HepG2 (cell line): Measurements from ENCODE around the gene DDX17. TPM values are rescaled to one million over a fixed set of nuclear protein-coding genes. Genes with fewer than 3 reads are reported as not detected.

Experiments used
- ATAC-seq: fragments of 200-7000 bp; cut with Tn5 transposase; 3 replicates; pipeline ENCODE4 v1.9.1; 2020; ENCODE audit warnings: mild to moderate bottlenecking, moderate library complexity
- BruUV-seq: library from RNA; stranded (reverse); fragments of 400-500 nt; replicated peaks from 2 replicates; lab custom pipeline; 2021; lab: Mats Ljungman, UMichigan
- CTCF ChIA-PET: fragments of 300-600 bp; formaldehyde crosslinking; extraction: SDS; loops from one replicate; lab custom pipeline; 2021; ENCODE audit warnings: low total read pairs, inconsistent platforms, low intra/inter-chr PET ratio; lab: Yijun Ruan, JAX
- POLR2A ChIA-PET: fragments of 350-600 bp; sonication (Branson Sonifier 250); formaldehyde crosslinking; loops from one replicate; lab custom pipeline; 2020; ENCODE audit warnings: antibody characterized with exemption, inconsistent platforms; lab: Yijun Ruan, JAX
- DNase-seq: peaks from one replicate; pipeline ENCODE4 v3.0.0-alpha.2; 2015; ENCODE audit warnings: low spot score
- FAIRE-seq: peaks from 3 replicates; lab custom pipeline; 2011; peaks lifted over from hg19 to GRCh38; lab: Jason Lieb, UNC
- H2AFZ ChIP-seq: one replicate; pipeline ENCODE4 v1.6.1; 2011; ENCODE audit warnings: low read length, inconsistent platforms
- H3K27ac ChIP-seq: fragments of 300-600 bp; 3 replicates; pipeline ENCODE4 v1.8.0; 2011; ENCODE audit warnings: mixed run types, mild to moderate bottlenecking, mixed read lengths, low read length, inconsistent platforms; ENCODE audit not compliant: insufficient read depth; ENCODE audit errors: extremely low read length
- H3K27me3 ChIP-seq, 2 experiments: fragments of 200-600 bp in 1 of 2; 2 replicates in 1 of 2; 3 replicates in 1 of 2; pipeline versions ENCODE4 v1.6.0 to v1.8.0; 2011; ENCODE audit warnings: low read length in 2 of 2, mild to moderate bottlenecking in 2 of 2, moderate library complexity in 2 of 2, inconsistent platforms in 1 of 2; ENCODE audit not compliant: insufficient read depth in 2 of 2, control insufficient read depth in 1 of 2
- H3K36me3 ChIP-seq, 2 experiments: fragments of 200-600 bp in 1 of 2; replicated peaks in 1 of 2; 2 replicates in 1 of 2; 3 replicates in 1 of 2; pipeline versions ENCODE4 v1.5.1 to v1.8.0; 2011; ENCODE audit warnings: low read length in 2 of 2, inconsistent platforms in 1 of 2; ENCODE audit not compliant: insufficient read depth in 2 of 2, control insufficient read depth in 1 of 2
- H3K4me1 ChIP-seq: 2 replicates; pipeline ENCODE4 v1.5.1; 2012; ENCODE audit warnings: low read length, inconsistent platforms; ENCODE audit not compliant: insufficient read depth
- H3K4me2 ChIP-seq: 2 replicates; pipeline ENCODE4 v1.6.0; 2011; ENCODE audit warnings: low read depth, low read length, inconsistent platforms
- H3K4me3 ChIP-seq, 3 experiments: fragments of 200-600 bp in 1 of 3; sonication (generic), shearing (Covaris generic) in 1 of 3; replicated peaks in 1 of 3; 2 replicates each; pipeline ENCODE4 v1.5.1; 2011 to 2016; ENCODE audit warnings: low read length in 3 of 3, inconsistent platforms in 2 of 3, low read depth in 2 of 3, mild to moderate bottlenecking in 2 of 3, control low read depth in 1 of 3, mixed read lengths in 1 of 3; ENCODE audit not compliant: insufficient read depth in 1 of 3
- H3K79me2 ChIP-seq: one replicate; pipeline ENCODE4 v1.6.1; 2011; ENCODE audit warnings: low read length, inconsistent platforms; ENCODE audit not compliant: insufficient read depth
- H3K9ac ChIP-seq: 2 replicates; pipeline ENCODE4 v1.6.0; 2011; ENCODE audit warnings: mild to moderate bottlenecking, low read depth, low read length, inconsistent platforms; ENCODE audit not compliant: insufficient read depth
- H3K9me3 ChIP-seq: 2 replicates; pipeline ENCODE4 v1.5.1; 2012; ENCODE audit warnings: mild to moderate bottlenecking, low read length
- H4K20me1 ChIP-seq: 2 replicates; pipeline ENCODE4 v1.6.0; 2011; ENCODE audit warnings: inconsistent platforms, mild to moderate bottlenecking, low read length, moderate library complexity; ENCODE audit not compliant: insufficient read depth
- MYC ChIP-seq: sonication (generic); formaldehyde crosslinking; IDR thresholded peaks from 2 replicates; pipeline ENCODE4 v1.9.0; 2021; ENCODE audit warnings: missing genetic modification reagents, borderline replicate concordance
- ZFY ChIP-seq: sonication (generic); formaldehyde crosslinking; IDR thresholded peaks from 2 replicates; pipeline ENCODE4 v1.4.0; 2020; ENCODE audit warnings: missing genetic modification reagents
- ZMYM2 ChIP-seq: sonication (generic); formaldehyde crosslinking; IDR thresholded peaks from 2 replicates; pipeline ENCODE4 v1.8.0; 2022; ENCODE audit warnings: mild to moderate bottlenecking, missing genetic modification reagents
- ZMYM3 ChIP-seq: sonication (generic); formaldehyde crosslinking; IDR thresholded peaks from 2 replicates; pipeline ENCODE4 v1.5.1; 2020; ENCODE audit warnings: mild to moderate bottlenecking, missing genetic modification reagents
- ZNF33A ChIP-seq: sonication (generic); formaldehyde crosslinking; IDR thresholded peaks from 2 replicates; pipeline ENCODE4 v1.5.1; 2020; ENCODE audit warnings: missing genetic modification reagents, mild to moderate bottlenecking, moderate library complexity, borderline replicate concordance
- ZNF746 ChIP-seq: sonication (generic); formaldehyde crosslinking; IDR thresholded peaks from 2 replicates; pipeline ENCODE4 v1.8.0; 2022; ENCODE audit warnings: mild to moderate bottlenecking, missing genetic modification reagents
- ZNF768 ChIP-seq: sonication (generic); formaldehyde crosslinking; IDR thresholded peaks from 2 replicates; pipeline ENCODE4 v1.4.0; 2020; ENCODE audit warnings: missing genetic modification reagents
- ZSCAN12 ChIP-seq: sonication (generic); formaldehyde crosslinking; IDR thresholded peaks from 2 replicates; pipeline ENCODE4 v1.9.0; 2021; ENCODE audit warnings: mild to moderate bottlenecking, missing genetic modification reagents
- ZSCAN20 ChIP-seq: sonication (generic); formaldehyde crosslinking; IDR thresholded peaks from 2 replicates; pipeline ENCODE4 v1.4.0; 2020; ENCODE audit warnings: missing genetic modification reagents, mild to moderate bottlenecking, borderline replicate concordance
- WGBS: methylation state at CpG from one replicate; pipeline ENCODE4 v1.1.6; 2017; ENCODE audit warnings: low lambda C conversion rate; 5-methylcytosine and 5-hydroxymethylcytosine counted together
- in situ Hi-C: cut with HindIII; loops from 2 replicates; pipeline ENCODE4 v1.10.0; 2017; ENCODE audit warnings: low pct_unique_long_range_greater_than_20kb; ENCODE audit not compliant: extremely low pct_ligation_motif_present
- intact Hi-C: fragments of 100-400 bp; cut with micrococcal nuclease; formaldehyde crosslinking; loops from one replicate; pipeline ENCODE4 v1.10.0; 2022; ENCODE audit not compliant: unreplicated experiment
- polyA plus RNA-seq, 8 experiments: library from polyadenylated mRNA; depleted of rRNA in 3 of 8; stranded (reverse) in 7 of 8; unstranded in 1 of 8; fragments of >200 nt; fragmentation: Illumina TruSeq in 4 of 8; extraction: Trizol in 4 of 8; gene quantifications; 2 replicates each; pipeline versions ENCODE4 v1.2.1 to v1.2.3, GENCODE V29; 2011 to 2016; ENCODE audit warnings: low read depth in 4 of 8, missing spikeins in 1 of 8, mixed read lengths in 1 of 8; ENCODE audit not compliant: insufficient read depth in 1 of 8
- total RNA-seq, 5 experiments: library from RNA; depleted of rRNA; stranded (reverse); fragments of >200 nt; fragmentation: Illumina TruSeq; extraction: Trizol; gene quantifications; 2 replicates each; pipeline ENCODE4 v1.2.3, GENCODE V29; 2016; ENCODE audit warnings: low read depth in 1 of 5
- TF ChIP-seq, protein P1 (sequence below): sonication (generic); formaldehyde crosslinking; IDR thresholded peaks from 2 replicates; pipeline ENCODE4 v1.4.0; 2020; ENCODE audit warnings: missing genetic modification reagents

Gene DDX17
- total and polyA plus RNA-seq, 2 of the 13 experiments (the other 11 are each of a cell fraction or from before 2014, with no cell fraction given): 238 to 344 TPM

DNA sequence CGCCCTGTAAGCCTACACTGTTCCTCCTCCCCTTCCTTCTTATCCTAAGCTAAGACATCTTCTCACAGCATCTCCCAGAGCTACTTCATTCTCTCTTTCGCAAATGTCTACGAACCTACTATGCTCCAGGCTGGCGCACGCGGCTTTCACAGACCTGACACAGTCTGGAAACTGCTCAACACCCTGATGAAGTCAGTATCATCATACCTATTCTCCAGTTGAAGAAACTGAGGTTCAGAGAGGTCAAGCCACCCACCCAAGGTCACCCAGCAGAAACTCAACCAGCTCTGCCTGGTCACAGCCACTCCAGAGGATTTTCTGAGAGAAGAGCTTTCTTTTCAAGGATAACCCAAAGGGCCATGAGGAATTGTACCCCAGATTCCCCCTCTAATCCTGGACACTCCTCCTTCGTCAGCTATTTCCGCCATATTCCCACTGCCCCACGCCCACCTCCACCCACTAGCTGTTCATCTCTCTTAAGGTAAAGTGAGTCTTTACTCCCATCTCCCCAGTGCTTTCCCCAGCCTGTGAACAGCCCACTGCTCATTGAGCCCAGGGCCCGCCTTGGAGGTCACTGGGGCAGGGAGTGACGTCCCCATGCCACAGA, 52.9 kb downstream of the DDX17 start:
- ATAC-seq: no peak
- ChIA-PET POLR2A (interaction anchor here (0.6 to 0.7 kb wide), 2 partner anchors 28 to 135 kb away, joined by 3 to 4 read pairs; no protein-coding TSS in a partner anchor), CTCF (no interaction called here)
- Histone ChIP-seq H2AFZ (no peak overlapping the region), H3K36me3 (no peaks in the 10 kb centered on the region), H3K4me3 (no peak overlapping the region), H3K79me2 (no peaks in the 10 kb centered on the region), H3K27me3 (peaks cover 19 to 76% of the 10 kb centered on the region in 2 experiments), H3K27ac (no peak overlapping the region), H3K9me3 (no peaks in the 10 kb centered on the region), H3K4me2 (no peak overlapping the region), H3K4me1 (peaks cover 11% of the 10 kb centered on the region), H4K20me1 (no peaks in the 10 kb centered on the region), H3K9ac (no peak overlapping the region)
- no TSS peak for BruUV-seq
- TF ChIP-seq, protein P1, sequence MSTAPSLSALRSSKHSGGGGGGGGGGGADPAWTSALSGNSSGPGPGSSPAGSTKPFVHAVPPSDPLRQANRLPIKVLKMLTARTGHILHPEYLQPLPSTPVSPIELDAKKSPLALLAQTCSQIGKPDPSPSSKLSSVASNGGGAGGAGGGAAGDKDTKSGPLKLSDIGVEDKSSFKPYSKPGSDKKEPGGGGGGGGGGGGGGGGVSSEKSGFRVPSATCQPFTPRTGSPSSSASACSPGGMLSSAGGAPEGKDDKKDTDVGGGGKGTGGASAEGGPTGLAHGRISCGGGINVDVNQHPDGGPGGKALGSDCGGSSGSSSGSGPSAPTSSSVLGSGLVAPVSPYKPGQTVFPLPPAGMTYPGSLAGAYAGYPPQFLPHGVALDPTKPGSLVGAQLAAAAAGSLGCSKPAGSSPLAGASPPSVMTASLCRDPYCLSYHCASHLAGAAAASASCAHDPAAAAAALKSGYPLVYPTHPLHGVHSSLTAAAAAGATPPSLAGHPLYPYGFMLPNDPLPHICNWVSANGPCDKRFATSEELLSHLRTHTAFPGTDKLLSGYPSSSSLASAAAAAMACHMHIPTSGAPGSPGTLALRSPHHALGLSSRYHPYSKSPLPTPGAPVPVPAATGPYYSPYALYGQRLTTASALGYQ (CRISPR knock-in tag): no peak
- TF ChIP-seq ZNF768 (CRISPR knock-in tag) (peak; percentile 80; the same call in 1 of the 2 replicates), ZSCAN20 (no peak), ZNF33A (CRISPR knock-in tag) (no peak), MYC (CRISPR knock-in tag) (no peak), ZNF746 (CRISPR knock-in tag) (no peak), ZMYM3 (CRISPR knock-in tag) (0 out of 2 replicates have a peak, but pooled peaks have one; percentile 31), ZSCAN12 (CRISPR knock-in tag) (no peak), ZFY (CRISPR knock-in tag) (no peak), ZMYM2 (CRISPR knock-in tag) (no peak)
- DNase-seq: no peak
- in situ Hi-C loops: no loop called here
- no peak for FAIRE-seq
- intact Hi-C loops: no loop called here
- WGBS: 43% methylated on average over 11 of the region's 11 CpGs
